Heart left ventricle (tissue), 16 donors: Measurements from ENCODE around the gene FRMD8. TPM values are rescaled to one million over a fixed set of nuclear protein-coding genes. Genes with fewer than 3 reads are reported as not detected.
A peak's percentile ranks its signal among the peaks of the same experiment; 100 is the strongest.

Experiments used
- ATAC-seq, 4 donors: fragments of 200-7000 bp; cut with Tn5 transposase; one replicate each; pipeline ENCODE4 v1.9.1; 2020 to 2022; ENCODE audit warnings: moderate library complexity in 4 of 4, mild to moderate bottlenecking in 3 of 4, moderate number of reproducible peaks in 1 of 4
- DNase-seq, 5 donors: peaks; one replicate each; pipeline ENCODE4 v3.0.0-alpha.2; 2020
- H3K27ac ChIP-seq, 12 donors: fragments of 200-600 bp; sonication (generic) in 4 of 12; one replicate each; pipeline versions ENCODE4 v1.5.0 to v1.8.0; 2016 to 2022; ENCODE audit warnings: mild to moderate bottlenecking in 2 of 12
- H3K27me3 ChIP-seq, 9 donors: fragments of 200-600 bp; sonication (generic) in 2 of 9; one replicate each; pipeline versions ENCODE4 v1.5.1 to v1.8.0; 2016 to 2022; ENCODE audit warnings: mild to moderate bottlenecking in 3 of 9
- H3K36me3 ChIP-seq, 9 donors: fragments of 200-600 bp; sonication (generic) in 2 of 9; one replicate each; pipeline versions ENCODE4 v1.5.0 to v1.8.0; 2018 to 2022; ENCODE audit warnings: mild to moderate bottlenecking in 2 of 9
- H3K4me1 ChIP-seq, 12 donors: fragments of 200-600 bp; sonication (generic) in 4 of 12; one replicate each; pipeline versions ENCODE4 v1.5.0 to v1.8.0; 2016 to 2022; ENCODE audit warnings: mild to moderate bottlenecking in 3 of 12
- H3K4me3 ChIP-seq, 12 donors: fragments of 200-600 bp; sonication (generic) in 4 of 12; one replicate each; pipeline versions ENCODE4 v1.5.0 to v1.8.0; 2017 to 2022; ENCODE audit warnings: mild to moderate bottlenecking in 9 of 12, moderate library complexity in 4 of 12
- H3K9me3 ChIP-seq, 12 donors: fragments of 200-600 bp; sonication (generic) in 4 of 12; one replicate each; pipeline versions ENCODE4 v1.5.0 to v1.8.0; 2016 to 2022; ENCODE audit warnings: mild to moderate bottlenecking in 1 of 12
- CTCF ChIP-seq, 12 donors: fragments of 200-600 bp; sonication (generic) in 4 of 12; IDR thresholded peaks; one replicate each; pipeline versions ENCODE4 v1.5.0 to v1.8.0; 2018 to 2022; ENCODE audit warnings: antibody characterized with exemption in 12 of 12, mild to moderate bottlenecking in 5 of 12
- POLR2A ChIP-seq, 2 donors: fragments of 450-650 bp; IDR thresholded peaks; one replicate each; pipeline ENCODE4 v1.6.1; 2017; ENCODE audit warnings: antibody characterized with exemption in 2 of 2, mild to moderate bottlenecking in 2 of 2, moderate library complexity in 2 of 2
- WGBS, 4 donors: extraction: QIAGEN DNeasy Blood & Tissue Kit in 2 of 4; methylation state at CpG; one replicate each; pipeline versions ENCODE4 v1.1.5 to v1.1.7; 2013 to 2018; 5-methylcytosine and 5-hydroxymethylcytosine counted together
- intact Hi-C, 10 donors: fragments of 100-400 bp; cut with DNase I; formaldehyde crosslinking; loops; one replicate each; pipeline versions ENCODE4 v1.11.1 to v1.14.2; 2022
- polyA plus RNA-seq, 2 donors: library from polyadenylated mRNA; stranded (reverse); fragments of 200-250 nt; gene quantifications; one replicate each; pipeline ENCODE4 v1.2.3, GENCODE V29; 2013
- total RNA-seq, 9 donors: library from RNA; depleted of rRNA in 2 of 9; stranded (reverse); fragments of >200 nt in 2 of 9; fragmentation: NEBNext Ultra II Directional in 3 of 9; extraction: Animal tissue kit (Norgen Biotek cat#: 25700) in 3 of 9; gene quantifications; one replicate each; pipeline versions ENCODE4 v1.1.0 to v1.2.4, GENCODE V29; 2016 to 2023
- donor health status: ischemic (EF 13 %, LVEDD 7.1; RV severe dilation, severe dysfunction).
- donor health status: healthy with polysubstance abuse.
- donor health status: DM: no; HTN: yes; CAD: no.
- donor health status: DM: no; HTN: no; CAD: no.
- donor health status: ischemic (EF 25% LVEDD 6.9; RV normal size, moderate dysfunction).
- donor health status: ischemic (EF 25% LVEDD 5.7; RV mildly dilated, moderate dysfunction).
- donor health status: healthy.
- donor health status: DM: yes; HTN: yes; CAD: no.
- donor health status: ischemic (EF 35%, LVEDD 5.7; RV mildly dilated, moderate dysfunction).
- donor health status: nonischemic (EF 11% LVEDD 7.7; RV severe dilation, severe dysfunction).
- donor health status: DM: yes; HTN: yes; CAD: no.
- donor health status: PGD.
- donor health status: ischemic (EF 29% LVEDD 5.4; RV normal size, mild dysfunction).
- donor health status: nonischemic (EF 23%, LVEDD 6.1; RV moderate dilation, normal function).

Gene FRMD8
- total and polyA plus RNA-seq, 11 donors = 6.1 to 24.1 (median 11.3) TPM

GRCh38 chr11:65398362-65398910, 12.0 kb downstream of the FRMD8 start:
- Histone ChIP-seq H3K9me3 (no peaks in the 10 kb centered on the region), H3K27ac (no peak overlapping the region), H3K27me3 (no peaks in the 10 kb centered on the region), H3K4me1 (peaks cover 0 to 8% (median 0%) of the 10 kb centered on the region in 12 donors), H3K36me3 (peaks cover 2 to 93% (median 86%) of the 10 kb centered on the region in 9 donors), H3K4me3 (no peak overlapping the region)
- no peak for DNase-seq
- no peak for ATAC-seq
- TF ChIP-seq CTCF (IDR thresholded peaks at IDR 0.05) (no peak), POLR2A (IDR thresholded peaks at IDR 0.05) (no peak)
- 86 to 91% (median 88%) methylated on average over 12 to 16 of the region's 16 CpGs for WGBS, 4 donors
- intact Hi-C loops = no loop called here

DNA sequence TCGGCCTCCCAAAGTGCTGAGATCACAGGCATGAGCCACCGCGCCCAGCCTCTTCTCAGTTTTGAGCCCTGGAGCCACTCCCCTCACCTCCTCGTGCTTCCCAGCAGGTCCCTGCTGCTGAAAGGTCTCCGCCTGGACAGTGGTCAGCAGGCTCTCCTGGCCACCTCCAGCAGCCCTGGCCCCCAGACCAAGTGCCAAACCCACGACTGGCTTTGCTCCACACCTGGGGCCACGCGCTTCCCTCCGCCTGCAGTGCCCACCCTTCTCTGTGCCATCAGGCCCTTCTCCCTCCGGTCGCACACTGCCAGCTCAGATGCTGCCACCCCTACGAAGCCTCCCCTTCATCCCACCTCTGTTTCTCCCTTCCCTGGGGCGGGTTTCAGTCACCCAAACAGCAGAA, 12.8 kb downstream of the FRMD8 start:
- H3K36me3 ChIP-seq = peaks cover 2 to 93% (median 82%) of the 10 kb centered on the region in 9 donors
- intact Hi-C loops = no loop called here
- peaks cover 0 to 16% (median 6%) of the 10 kb centered on the region in 12 donors for H3K4me1 ChIP-seq
- H3K4me3 ChIP-seq = no peak overlapping the region
- no peak for ATAC-seq
- no peak for TF ChIP-seq POLR2A (IDR thresholded peaks at IDR 0.05)
- no peak for TF ChIP-seq CTCF (IDR thresholded peaks at IDR 0.05)
- peak in 1 of 5 donors; percentile 10 for DNase-seq
- H3K9me3 ChIP-seq = no peaks in the 10 kb centered on the region
- WGBS, 4 donors = 92 to 97% (median 94%) methylated on average over 13 of the region's 13 CpGs
- no peaks in the 10 kb centered on the region for H3K27me3 ChIP-seq
- H3K27ac ChIP-seq = no peak overlapping the region

- no peaks in the 10 kb centered on the region for H3K9me3 ChIP-seq
- intact Hi-C loops = no loop called here
- WGBS, 4 donors = 90 to 95% (median 94%) methylated on average over 4 to 10 of the region's 10 CpGs
- H3K4me3 ChIP-seq = no peak overlapping the region
- peaks cover 4 to 93% (median 79%) of the 10 kb centered on the region in 9 donors for H3K36me3 ChIP-seq
- H3K27ac ChIP-seq = no peak overlapping the region
- H3K4me1 ChIP-seq = peaks cover 0 to 21% (median 11%) of the 10 kb centered on the region in 12 donors
- ATAC-seq = peak in 1 of 4 donors; percentile 11
- no peak for DNase-seq
- no peaks in the 10 kb centered on the region for H3K27me3 ChIP-seq
- TF ChIP-seq CTCF (IDR thresholded peaks at IDR 0.05) = no peak
- no peak for TF ChIP-seq POLR2A (IDR thresholded peaks at IDR 0.05)
Measured at GRCh38 chr11:65399845-65400244, 13.4 kb downstream of the FRMD8 start.

GRCh38 chr11:65400307-65401072, 14.1 kb downstream of the FRMD8 start:
- no peak for ATAC-seq
- WGBS, 4 donors = 86 to 94% (median 88%) methylated on average over 6 to 17 of the region's 17 CpGs
- H3K27ac ChIP-seq = no peak overlapping the region
- H3K27me3 ChIP-seq = no peaks in the 10 kb centered on the region
- H3K4me1 ChIP-seq = peaks cover 0 to 25% (median 13%) of the 10 kb centered on the region in 12 donors
- no peak for DNase-seq
- TF ChIP-seq POLR2A (IDR thresholded peaks at IDR 0.05) = no peak
- no peak for TF ChIP-seq CTCF (IDR thresholded peaks at IDR 0.05)
- no peak overlapping the region for H3K4me3 ChIP-seq
- intact Hi-C loops = no loop called here
- H3K36me3 ChIP-seq = peaks cover 4 to 93% (median 80%) of the 10 kb centered on the region in 9 donors
- no peaks in the 10 kb centered on the region for H3K9me3 ChIP-seq
